Skin epidermis (tissue), 12 donors: Measurements from ENCODE around the gene TUSC2.

Experiments
- H3K27ac ChIP-seq, 21 experiments: fragments of 200-600 bp; sonication (generic) in 11 of 21; one replicate each; pipeline ENCODE4 v1.5.0; 2020; ENCODE audit warnings: mild to moderate bottlenecking in 3 of 21, inconsistent platforms in 2 of 21, moderate library complexity in 2 of 21
- H3K4me3 ChIP-seq, 7 experiments: fragments of 200-600 bp; sonication (generic) in 2 of 7; one replicate each; pipeline ENCODE4 v1.5.0; 2020; ENCODE audit warnings: inconsistent platforms in 2 of 7, mild to moderate bottlenecking in 2 of 7, moderate library complexity in 1 of 7

Gene TUSC2

GRCh38 chr3:50322115-50322385 is 6.0 kb downstream of the TUSC2 start:
- H3K4me3 ChIP-seq, result peak overlapping the region; percentile 57 to 92 (median 63)
- peak overlapping the region; percentile 86 to 99 (median 97) for H3K27ac ChIP-seq

- peak overlapping the region; percentile 86 to 99 (median 97) for H3K27ac ChIP-seq
- peak overlapping the region; percentile 57 to 92 (median 63) for H3K4me3 ChIP-seq
Measured at GRCh38 chr3:50321336-50322114, 6.5 kb downstream of the TUSC2 start.

DNA sequence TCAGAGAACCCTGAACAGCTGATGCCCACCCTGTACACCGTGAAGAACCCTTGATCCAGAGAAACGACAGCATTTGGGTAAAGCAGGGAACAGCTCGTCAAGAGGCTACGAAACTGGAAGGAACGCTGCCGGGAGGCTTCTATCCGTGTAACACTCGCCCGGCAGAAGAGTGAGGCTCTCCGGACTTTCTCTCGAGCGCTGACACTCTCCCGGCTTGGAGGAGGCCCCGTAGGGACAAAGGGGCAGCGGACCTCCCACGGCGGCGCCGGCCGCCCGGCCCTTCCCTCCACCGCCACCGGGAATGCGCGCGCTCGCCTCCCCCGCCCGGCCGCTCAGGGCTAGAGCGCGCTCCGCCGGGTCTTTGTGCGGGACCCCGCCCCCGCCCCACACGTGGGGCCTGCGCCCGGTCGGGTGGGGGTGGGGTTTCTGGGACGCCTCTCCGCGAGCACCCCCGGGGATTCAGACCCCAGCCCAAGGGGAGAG is 7.1 kb downstream of the TUSC2 start:
- H3K27ac ChIP-seq, result peak overlapping the region; percentile 86 to 99 (median 97)
- H3K4me3 ChIP-seq, result peak overlapping the region; percentile 57 to 92 (median 63)

- Histone ChIP-seq H3K27ac (peak overlapping the region in 19 of 21 experiments; percentile 86 to 99 (median 97)), H3K4me3 (peak overlapping the region; percentile 57 to 92 (median 63))
Measured at GRCh38 chr3:50319894-50320625, 8.0 kb downstream of the TUSC2 start.

- peak overlapping the region in 12 of 21 experiments; percentile 1 to 98 (median 84) for H3K27ac ChIP-seq
- H3K4me3 ChIP-seq, result peak overlapping the region in 1 of 7 experiments; percentile 1
Measured at GRCh38 chr3:50319181-50319893, 8.7 kb downstream of the TUSC2 start.

DNA sequence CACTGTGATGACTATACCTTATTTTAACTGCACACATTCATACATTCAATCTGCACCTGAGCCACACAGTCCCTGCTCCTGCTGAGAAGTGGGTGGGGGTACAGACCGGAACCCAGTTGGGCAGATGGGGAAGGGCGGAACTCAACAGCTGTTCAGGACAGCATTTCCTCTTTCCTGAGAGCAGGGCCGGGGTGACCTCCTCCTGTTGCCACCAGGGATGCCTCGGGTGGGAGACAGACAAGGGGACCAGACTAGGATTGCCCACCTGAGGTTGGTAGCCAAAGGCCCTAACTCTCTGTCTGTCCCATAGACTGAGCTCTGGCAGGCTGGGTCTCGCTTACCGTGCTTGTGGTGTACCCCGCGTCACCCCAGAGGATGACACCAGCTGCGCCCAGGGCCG is 9.4 kb downstream of the TUSC2 start:
- Histone ChIP-seq H3K27ac (peak overlapping the region in 15 of 21 experiments; percentile 1 to 98 (median 83)), H3K4me3 (no peak overlapping the region)

GRCh38 chr3:50318163-50318562 is 9.9 kb downstream of the TUSC2 start:
- H3K4me3 ChIP-seq, result no peak overlapping the region
- H3K27ac ChIP-seq, result peak overlapping the region in 20 of 21 experiments; percentile 21 to 98 (median 84)

- H3K27ac ChIP-seq, result peak overlapping the region in 20 of 21 experiments; percentile 70 to 98 (median 84)
- H3K4me3 ChIP-seq, result no peak overlapping the region
Measured at GRCh38 chr3:50317300-50317699, 10.7 kb downstream of the TUSC2 start.

DNA sequence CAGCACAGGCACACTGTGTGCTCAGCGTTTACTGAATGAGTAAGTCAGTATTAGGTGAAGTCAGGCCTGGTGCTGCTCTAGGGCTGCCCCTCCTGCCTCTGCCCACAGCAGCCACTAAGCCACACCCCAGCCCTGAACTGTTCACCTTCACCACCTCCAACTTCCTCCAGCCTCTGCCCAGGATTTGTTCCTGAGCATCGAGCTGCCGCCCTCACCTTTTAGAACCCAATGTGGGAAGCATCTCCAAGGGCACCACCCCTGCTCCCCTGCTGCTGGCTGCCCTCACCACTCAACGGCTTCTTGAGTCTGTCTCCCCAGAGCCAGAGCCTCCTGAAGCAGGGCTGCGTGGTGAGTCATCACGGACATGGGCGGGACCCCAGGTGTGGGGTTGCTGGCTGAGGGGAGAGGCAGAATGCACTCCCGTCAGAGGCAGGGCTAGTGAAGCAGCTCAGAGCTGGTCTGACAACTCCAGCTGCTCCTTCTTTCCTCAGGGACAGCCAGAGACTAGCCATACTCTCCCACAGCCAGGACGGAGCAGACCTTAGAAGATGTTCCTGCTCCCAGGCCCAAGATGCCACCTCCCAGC is 11.3 kb downstream of the TUSC2 start:
- no peak overlapping the region for H3K4me3 ChIP-seq
- H3K27ac ChIP-seq, result peak overlapping the region in 20 of 21 experiments; percentile 70 to 98 (median 84)

GRCh38 chr3:50314816-50315215 is 13.2 kb downstream of the TUSC2 start:
- Histone ChIP-seq H3K27ac (peak overlapping the region in 6 of 21 experiments; percentile 8 to 91 (median 38)), H3K4me3 (no peak overlapping the region)

- H3K27ac ChIP-seq, result peak overlapping the region in 5 of 21 experiments; percentile 8 to 91 (median 36)
- H3K4me3 ChIP-seq, result no peak overlapping the region
Measured at GRCh38 chr3:50314342-50314741, 13.7 kb downstream of the TUSC2 start.

DNA sequence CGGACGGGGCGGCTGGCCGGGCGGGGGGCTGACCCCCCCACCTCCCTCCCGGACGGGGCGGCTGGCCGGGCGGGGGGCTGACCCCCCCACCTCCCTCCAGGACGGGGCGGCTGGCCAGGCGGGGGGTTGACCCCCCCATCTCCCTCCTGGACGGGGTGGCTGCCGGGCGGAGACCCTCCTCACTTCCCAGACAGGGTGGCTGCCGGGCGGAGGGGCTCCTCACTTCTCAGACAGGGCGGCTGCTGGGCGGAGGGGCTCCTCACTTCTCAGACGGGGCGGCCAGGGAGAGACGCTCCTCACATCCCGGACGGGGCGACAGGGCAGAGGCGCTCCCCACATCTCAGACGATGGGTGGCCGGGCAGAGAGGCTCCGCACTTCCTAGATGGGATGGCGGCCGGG is 16.0 kb downstream of the TUSC2 start:
- Histone ChIP-seq H3K4me3 (peak overlapping the region in 6 of 7 experiments; percentile 4 to 42 (median 21)), H3K27ac (peak overlapping the region in 14 of 21 experiments; percentile 22 to 86 (median 64))

- Histone ChIP-seq H3K4me3 (no peak overlapping the region), H3K27ac (no peak overlapping the region)
Measured at GRCh38 chr3:50304601-50305000, 23.4 kb downstream of the TUSC2 start.

GRCh38 chr3:50303013-50303815 is 24.8 kb downstream of the TUSC2 start, which contains the start of gene HYAL1:
Gene HYAL1 (minus strand): TSS chr3:50303574. CDS start chr3:50302956, 618 bp downstream.
- Histone ChIP-seq H3K27ac (peak within 1 kb of the TSS in 11 of 21 experiments; percentile 14 to 87 (median 64)), H3K4me3 (no peak within 1 kb of the TSS)

DNA sequence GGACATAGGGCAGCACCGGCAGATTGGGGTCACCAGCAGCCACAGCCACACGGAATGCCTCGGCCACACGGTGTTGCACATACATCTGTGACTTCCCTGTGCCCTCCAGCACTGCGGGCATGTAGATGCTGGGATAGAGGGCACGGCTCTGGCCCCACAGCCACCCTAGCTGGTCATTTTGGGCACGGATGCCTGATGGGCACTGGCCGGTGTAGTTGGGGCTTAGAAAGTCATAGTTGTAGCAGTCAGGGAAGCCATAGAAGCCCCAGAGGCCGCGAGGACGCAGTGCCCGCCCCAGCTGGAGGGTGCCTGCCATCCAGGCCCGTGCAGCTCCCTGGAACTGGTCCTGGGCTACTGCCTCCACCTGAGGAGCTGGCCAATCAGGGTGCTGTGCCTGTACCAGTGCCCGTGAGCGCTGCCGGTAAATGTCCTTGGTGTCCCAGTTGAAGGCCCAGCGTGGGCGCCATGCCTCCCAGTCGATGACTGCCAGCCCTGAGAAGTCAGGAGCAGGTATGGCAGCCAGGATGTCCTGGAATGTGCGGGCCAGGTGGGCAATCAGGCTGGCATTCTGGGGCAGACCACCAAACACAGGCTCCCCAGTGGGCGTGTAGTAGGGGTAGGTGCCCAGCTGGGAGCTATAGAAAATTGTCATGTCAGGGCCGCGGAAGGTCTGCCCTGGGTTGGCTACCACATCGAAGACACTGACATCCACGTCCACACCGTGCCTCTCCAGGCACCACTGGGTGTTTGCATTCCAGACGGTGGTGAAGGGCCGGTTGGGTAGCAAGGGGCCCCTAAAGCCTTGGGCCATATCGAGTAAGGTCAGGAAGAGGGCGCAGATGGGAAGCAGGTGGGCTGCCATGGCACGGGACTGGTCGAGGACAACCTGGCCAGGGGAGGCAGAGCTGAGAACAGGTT is 25.7 kb downstream of the TUSC2 start:
- no peak overlapping the region for H3K4me3 ChIP-seq
- peak overlapping the region in 9 of 21 experiments; percentile 14 to 87 (median 75) for H3K27ac ChIP-seq

DNA sequence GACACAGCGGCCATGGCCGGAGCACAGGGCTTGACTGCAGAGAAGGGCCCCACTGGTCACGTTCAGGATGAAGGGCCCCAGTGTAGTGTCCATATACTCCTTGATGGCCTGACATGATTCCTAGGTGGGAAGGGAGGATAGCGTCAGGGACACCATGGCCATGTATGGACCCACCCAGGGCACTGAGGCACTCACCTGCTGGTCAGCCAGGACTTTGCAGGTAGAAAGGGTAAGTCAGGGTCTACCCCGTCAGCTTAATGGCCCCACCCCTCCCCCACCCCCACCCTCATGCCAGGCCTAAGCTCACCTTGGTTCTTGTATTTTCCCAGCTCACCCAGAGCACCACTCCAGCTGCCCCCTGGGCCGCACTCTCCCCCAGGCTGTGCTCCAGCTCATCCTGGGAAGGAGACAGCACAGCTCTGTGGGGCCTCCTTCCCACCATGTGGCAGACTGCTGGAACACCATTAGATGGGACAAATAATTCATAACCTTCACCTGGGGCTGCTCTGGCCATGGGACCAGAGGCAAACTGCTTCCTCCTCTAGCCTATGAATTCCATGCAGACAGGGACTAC is 27.3 kb downstream of the TUSC2 start:
- Histone ChIP-seq H3K4me3 (no peak overlapping the region), H3K27ac (peak overlapping the region in 20 of 21 experiments; percentile 68 to 95 (median 86))
